LNCaP clone FGC (cell line): ENCODE results near the gene DYSF.

Experiments used
- DNase-seq: peaks from one replicate; pipeline ENCODE4 v3.0.0-alpha.2; 2011; ENCODE audit warnings: low read depth
- H3K4me3 ChIP-seq: 2 replicates; pipeline ENCODE4 v1.5.1; 2011; ENCODE audit warnings: mild to moderate bottlenecking, low read depth, low read length, control low read depth
- TF ChIP-seq, protein P1 (sequence below): IDR thresholded peaks from 2 replicates; pipeline ENCODE4 v1.5.1; 2012; ENCODE audit warnings: mild to moderate bottlenecking; ENCODE audit not compliant: control insufficient read depth, insufficient read depth; ENCODE audit errors: extremely low read depth

DYSF gene

DNA sequence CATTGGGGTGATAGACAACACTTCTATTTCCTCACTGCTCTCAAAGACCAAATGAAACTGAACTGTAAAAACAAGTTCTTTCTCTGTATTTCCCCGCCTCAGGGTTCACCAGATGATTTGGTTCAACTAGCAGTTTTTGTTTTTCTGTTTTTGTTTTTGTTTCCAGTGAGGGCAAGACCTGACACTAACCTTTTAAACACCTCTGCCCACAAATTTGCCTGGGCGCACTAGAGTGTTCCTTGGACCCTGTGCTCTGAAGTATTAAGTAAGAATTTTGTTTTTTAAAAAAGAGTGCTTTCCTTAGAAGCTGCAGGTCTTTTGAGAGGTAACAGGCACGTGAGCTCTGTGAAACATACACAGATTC lies 92.9 kb downstream of the DYSF start:
- TF ChIP-seq, protein P1, sequence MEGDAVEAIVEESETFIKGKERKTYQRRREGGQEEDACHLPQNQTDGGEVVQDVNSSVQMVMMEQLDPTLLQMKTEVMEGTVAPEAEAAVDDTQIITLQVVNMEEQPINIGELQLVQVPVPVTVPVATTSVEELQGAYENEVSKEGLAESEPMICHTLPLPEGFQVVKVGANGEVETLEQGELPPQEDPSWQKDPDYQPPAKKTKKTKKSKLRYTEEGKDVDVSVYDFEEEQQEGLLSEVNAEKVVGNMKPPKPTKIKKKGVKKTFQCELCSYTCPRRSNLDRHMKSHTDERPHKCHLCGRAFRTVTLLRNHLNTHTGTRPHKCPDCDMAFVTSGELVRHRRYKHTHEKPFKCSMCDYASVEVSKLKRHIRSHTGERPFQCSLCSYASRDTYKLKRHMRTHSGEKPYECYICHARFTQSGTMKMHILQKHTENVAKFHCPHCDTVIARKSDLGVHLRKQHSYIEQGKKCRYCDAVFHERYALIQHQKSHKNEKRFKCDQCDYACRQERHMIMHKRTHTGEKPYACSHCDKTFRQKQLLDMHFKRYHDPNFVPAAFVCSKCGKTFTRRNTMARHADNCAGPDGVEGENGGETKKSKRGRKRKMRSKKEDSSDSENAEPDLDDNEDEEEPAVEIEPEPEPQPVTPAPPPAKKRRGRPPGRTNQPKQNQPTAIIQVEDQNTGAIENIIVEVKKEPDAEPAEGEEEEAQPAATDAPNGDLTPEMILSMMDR = no peak
- no peak overlapping the region for H3K4me3 ChIP-seq
- DNase-seq = no peak

DNA sequence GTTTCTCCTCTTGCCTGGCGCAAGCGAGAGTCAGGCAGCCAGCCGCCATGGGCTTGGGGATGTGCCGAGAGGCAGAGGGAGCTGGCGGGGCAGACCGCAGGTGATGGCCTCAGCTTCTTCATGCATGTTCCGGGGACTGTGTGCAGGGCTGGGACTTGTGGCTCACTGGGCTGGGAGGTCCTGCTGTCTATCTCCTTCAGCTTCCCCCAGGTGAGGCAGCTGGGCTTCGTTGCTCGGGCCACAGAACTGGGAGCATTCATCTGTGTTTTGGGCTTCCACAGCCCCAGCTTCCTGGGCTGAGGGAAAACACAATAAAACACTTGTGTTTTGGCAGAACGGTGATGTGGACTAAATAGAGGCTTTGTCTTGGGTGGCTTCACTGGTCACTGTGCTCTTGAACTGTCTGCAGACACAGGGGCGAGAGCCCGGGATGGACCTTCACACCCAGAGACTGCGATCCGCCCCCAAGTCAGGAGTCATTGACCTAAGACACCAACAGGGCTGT lies 93.5 kb downstream of the DYSF start:
- H3K4me3 ChIP-seq = no peak overlapping the region
- no peak for DNase-seq
- TF ChIP-seq, protein P1 = no peak

DNA sequence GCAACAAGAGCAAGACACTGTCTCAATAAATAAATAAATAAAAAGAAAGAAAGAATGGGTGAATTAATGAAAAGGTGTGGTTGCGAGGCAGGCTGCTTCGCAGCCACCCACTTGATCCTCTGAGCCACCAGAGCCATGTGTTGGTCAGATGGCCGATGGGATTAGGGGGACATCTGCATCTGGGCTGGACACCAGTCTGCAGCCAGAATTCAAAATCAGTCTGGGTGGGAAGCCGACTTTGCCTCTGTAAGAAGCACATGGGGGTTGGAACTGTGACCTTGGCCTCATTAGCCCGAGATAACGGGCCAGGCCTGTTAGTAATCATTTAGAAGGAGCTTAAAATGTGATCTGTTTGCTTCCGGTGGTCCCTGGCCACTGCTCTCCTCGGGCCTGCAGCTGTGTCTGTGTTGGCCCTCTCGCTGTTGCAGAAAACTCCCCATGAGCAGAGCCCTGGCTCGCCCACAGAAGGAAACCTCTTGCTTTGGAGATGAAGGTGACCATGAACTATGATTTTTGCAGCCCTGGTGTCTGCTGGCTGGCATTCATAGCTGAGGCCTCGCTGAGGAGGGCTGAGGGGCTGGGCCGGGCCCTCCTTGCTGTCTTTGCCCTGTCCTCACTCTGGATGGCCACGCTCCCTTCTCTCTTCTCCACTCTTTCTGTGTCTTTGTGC lies 94.4 kb downstream of the DYSF start:
- DNase-seq = no peak
- TF ChIP-seq, protein P1 = no peak
- no peak overlapping the region for H3K4me3 ChIP-seq

DNA sequence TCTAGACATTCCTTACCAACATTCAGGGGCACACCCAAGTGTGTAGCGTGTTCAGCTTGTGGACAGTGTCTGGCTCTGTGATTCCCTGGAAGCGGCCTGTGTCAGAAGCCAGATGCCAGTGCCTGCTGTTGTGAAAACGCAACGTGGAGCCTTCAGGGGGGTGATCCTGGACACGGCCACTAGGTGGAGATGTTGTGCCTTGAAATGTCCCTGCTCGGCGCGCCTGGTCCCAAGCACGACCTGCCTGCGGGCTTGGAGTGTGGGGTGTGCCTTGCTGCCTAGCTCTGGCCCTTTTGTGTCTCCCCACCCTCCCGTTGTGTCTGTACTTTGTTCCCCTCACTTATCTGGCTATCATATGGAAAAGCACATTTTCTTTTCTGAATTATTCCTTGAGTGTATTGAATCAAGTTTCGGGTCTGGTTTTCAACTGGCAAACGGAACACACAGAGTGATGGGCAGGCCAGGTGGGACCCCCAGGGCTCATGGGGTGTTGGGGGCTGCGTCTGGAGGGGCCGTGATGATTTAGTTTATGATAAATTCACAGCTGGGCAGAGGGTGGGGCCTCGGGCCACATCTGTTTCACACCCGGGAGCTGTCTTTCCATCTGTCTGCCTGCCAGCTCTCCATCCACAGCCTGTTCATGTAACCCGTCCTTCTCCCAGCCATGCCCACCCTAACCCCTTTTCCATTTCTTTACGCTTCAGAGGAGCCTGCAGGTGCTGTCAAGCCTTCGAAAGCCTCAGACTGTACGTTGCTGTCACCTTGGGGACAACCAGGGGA lies 95.5 kb downstream of the DYSF start:
- TF ChIP-seq, protein P1 = peak; percentile 64
- DNase-seq = peak; percentile 6
- no peak overlapping the region for H3K4me3 ChIP-seq

GRCh38 chr2:71550801-71551630 lies 97.7 kb downstream of the DYSF start:
- TF ChIP-seq, protein P1 = no peak
- DNase-seq = no peak
- H3K4me3 ChIP-seq = no peak overlapping the region

GRCh38 chr2:71551631-71551915 lies 98.2 kb downstream of the DYSF start:
- TF ChIP-seq, protein P1 = no peak
- no peak for DNase-seq
- no peak overlapping the region for H3K4me3 ChIP-seq
